IMR-90 (cell line): Measurements from ENCODE around the gene DEFB108B. TPM values are rescaled to one million over a fixed set of nuclear protein-coding genes. Genes with fewer than 3 reads are reported as not detected.
"Not testable (repeated sequence)": the region's sequence is repeated elsewhere in the genome, so short reads cannot be mapped to it uniquely, and the experiment has no call there.

Experiments used
- ATAC-seq: fragments of 200-7000 bp; cut with Tn5 transposase; 2 replicates; pipeline ENCODE4 v1.9.1; 2020; ENCODE audit warnings: low read depth, mild to moderate bottlenecking, moderate library complexity
- Bru-seq: library from RNA; stranded (reverse); fragments of 400-500 nt; gene quantifications from one replicate; lab custom pipeline; 2021; lab: Mats Ljungman, UMichigan
- BruChase-seq, 2 experiments: library from RNA; stranded (reverse); fragments of 400-500 nt; gene quantifications; one replicate each; lab custom pipeline; 2021; lab: Mats Ljungman, UMichigan
- BruUV-seq: library from RNA; stranded (reverse); fragments of 400-500 nt; replicated peaks from 2 replicates; lab custom pipeline; 2021; lab: Mats Ljungman, UMichigan
- CTCF ChIA-PET: fragments of 300-600 bp; formaldehyde crosslinking; extraction: SDS; loops from one replicate; lab custom pipeline; 2021; ENCODE audit warnings: antibody characterized with exemption; lab: Yijun Ruan, JAX
- POLR2A ChIA-PET: fragments of 300-600 bp; sonication (Branson Sonifier 250); formaldehyde crosslinking; loops from one replicate; lab custom pipeline; 2022; ENCODE audit warnings: antibody characterized with exemption; ENCODE audit not compliant: unreplicated experiment; lab: Charles Lee
- DNase-seq: peaks from one replicate; pipeline ENCODE4 v3.0.0; 2013
- H2AFZ ChIP-seq: replicated peaks from 2 replicates; pipeline ENCODE3; 2013; ENCODE audit warnings: low read length, mild to moderate bottlenecking; ENCODE audit not compliant: poor library complexity
- H2AK5ac ChIP-seq: 2 replicates; pipeline ENCODE4 v1.6.1; 2013; ENCODE audit warnings: low read depth, low read length, inconsistent platforms
- H2AK9ac ChIP-seq: replicated peaks from 2 replicates; pipeline ENCODE3; 2013; ENCODE audit warnings: mild to moderate bottlenecking, low read depth, low read length, moderate library complexity; ENCODE audit not compliant: poor library complexity
- H2BK120ac ChIP-seq: 2 replicates; pipeline ENCODE4 v1.6.1; 2013; ENCODE audit warnings: low read depth, low read length, inconsistent platforms
- H2BK15ac ChIP-seq: 3 replicates; pipeline ENCODE4 v1.6.1; 2013; ENCODE audit warnings: low read depth, low read length, inconsistent platforms
- H2BK20ac ChIP-seq: 2 replicates; pipeline ENCODE4 v1.6.1; 2013; ENCODE audit warnings: low read depth, mild to moderate bottlenecking, inconsistent platforms, low read length, moderate library complexity
- H2BK5ac ChIP-seq: 2 replicates; pipeline ENCODE4 v1.6.1; 2013; ENCODE audit warnings: mild to moderate bottlenecking, low read depth, low read length, inconsistent platforms; ENCODE audit not compliant: poor library complexity, severe bottlenecking
- H3K14ac ChIP-seq: replicated peaks from 2 replicates; pipeline ENCODE4 v1.6.1; 2013; ENCODE audit warnings: low read depth, low read length, inconsistent platforms
- H3K18ac ChIP-seq: 2 replicates; pipeline ENCODE4 v1.6.1; 2013; ENCODE audit warnings: low read depth, low read length, control low read depth
- H3K23ac ChIP-seq: 2 replicates; pipeline ENCODE4 v1.6.1; 2013; ENCODE audit warnings: low read depth, low read length, inconsistent platforms
- H3K27ac ChIP-seq: 2 replicates; pipeline ENCODE4 v1.5.1; 2013; ENCODE audit warnings: mild to moderate bottlenecking, control low read depth, low read length; ENCODE audit not compliant: insufficient read depth
- H3K27me3 ChIP-seq: 2 replicates; pipeline ENCODE4 v1.6.1; 2013; ENCODE audit warnings: low read length; ENCODE audit not compliant: control insufficient read depth, insufficient read depth
- H3K36me3 ChIP-seq: 2 replicates; pipeline ENCODE4 v1.6.1; 2013; ENCODE audit warnings: low read length, mixed read lengths; ENCODE audit not compliant: control insufficient read depth, insufficient read depth
- H3K4ac ChIP-seq: 2 replicates; pipeline ENCODE4 v1.6.1; 2013; ENCODE audit warnings: low read depth, low read length, inconsistent platforms
- H3K4me1 ChIP-seq: 2 replicates; pipeline ENCODE4 v1.6.1; 2013; ENCODE audit warnings: low read length, mixed read lengths; ENCODE audit not compliant: control insufficient read depth, insufficient read depth
- H3K4me2 ChIP-seq: 2 replicates; pipeline ENCODE4 v1.6.1; 2013; ENCODE audit warnings: low read depth, mild to moderate bottlenecking, control low read depth, low read length, moderate library complexity
- H3K4me3 ChIP-seq: 2 replicates; pipeline ENCODE4 v1.5.1; 2013; ENCODE audit warnings: low read depth, mild to moderate bottlenecking, control low read depth, low read length, moderate library complexity; ENCODE audit not compliant: insufficient read depth
- H3K56ac ChIP-seq: 2 replicates; pipeline ENCODE4 v1.6.1; 2013; ENCODE audit warnings: low read length, inconsistent platforms; ENCODE audit not compliant: insufficient read depth; ENCODE audit errors: extremely low read depth
- H3K79me1 ChIP-seq, 2 experiments: 2 replicates each; pipeline ENCODE4 v1.6.1; 2013; ENCODE audit warnings: low read length in 2 of 2, inconsistent platforms in 1 of 2, low read depth in 1 of 2
- H3K9ac ChIP-seq: 2 replicates; pipeline ENCODE4 v1.6.1; 2013; ENCODE audit warnings: low read depth, low read length, control low read depth
- H3K9me1 ChIP-seq: 2 replicates; pipeline ENCODE4 v1.6.1; 2013; ENCODE audit warnings: low read length, inconsistent platforms; ENCODE audit not compliant: insufficient read depth
- H3K9me3 ChIP-seq: 2 replicates; pipeline ENCODE4 v1.6.1; 2013; ENCODE audit warnings: low read length; ENCODE audit not compliant: control insufficient read depth, insufficient read depth
- H4K20me1 ChIP-seq: 2 replicates; pipeline ENCODE4 v1.6.1; 2013; ENCODE audit warnings: low read length, inconsistent platforms; ENCODE audit not compliant: insufficient read depth
- H4K5ac ChIP-seq: 2 replicates; pipeline ENCODE4 v1.6.1; 2013; ENCODE audit warnings: mild to moderate bottlenecking, low read depth, low read length, control low read depth
- H4K8ac ChIP-seq, 2 experiments: 2 replicates each; pipeline ENCODE4 v1.6.1; 2013; ENCODE audit warnings: low read depth in 2 of 2, low read length in 2 of 2, control low read depth in 1 of 2, inconsistent platforms in 1 of 2
- H4K91ac ChIP-seq: 2 replicates; pipeline ENCODE4 v1.6.1; 2013; ENCODE audit warnings: low read depth, low read length, inconsistent platforms; ENCODE audit not compliant: insufficient read depth
- WGBS, 2 experiments: methylation state at CpG; one replicate each; pipeline versions ENCODE4 v1.1.5 to v1.1.7; 2013; ENCODE audit warnings: missing lambda C conversion rate in 2 of 2; ENCODE audit not compliant: insufficient read length in 1 of 2; ENCODE audit errors: extremely low coverage in 2 of 2; 5-methylcytosine and 5-hydroxymethylcytosine counted together
- dilution Hi-C: fragments of 300-500 bp; cut with HindIII; formaldehyde crosslinking; loops from one replicate; pipeline ENCODE4 v1.14.3; 2018; ENCODE audit warnings: low sequenced_read_pairs; ENCODE audit not compliant: unreplicated experiment
- in situ Hi-C: fragments of 300-500 bp; cut with MboI; formaldehyde crosslinking; loops from 3 replicates; pipeline ENCODE4 v1.14.3; 2019; ENCODE audit warnings: low sequenced_read_pairs, inconsistent platforms, mixed read lengths
- intact Hi-C: fragments of 100-400 bp; cut with micrococcal nuclease; formaldehyde crosslinking; loops from 2 replicates; pipeline ENCODE4 v1.10.0; 2022
- long read RNA-seq: library from polyadenylated mRNA; unstranded; transcript quantifications from one replicate; pipeline ENCODE4 v2.0.0, GENCODE V29; 2021; ENCODE audit not compliant: unreplicated experiment
- polyA plus RNA-seq, 3 experiments: library from polyadenylated mRNA; depleted of rRNA; stranded (reverse); fragments of >200 nt; gene quantifications; 2 replicates each; pipeline ENCODE4 v1.2.3, GENCODE V29; 2012; ENCODE audit warnings: low replicate concordance in 1 of 3
- total RNA-seq: library from RNA; depleted of rRNA; stranded (reverse); fragments of >200 nt; gene quantifications from 2 replicates; pipeline ENCODE4 v1.2.3, GENCODE V29; 2012; rRNA removed

The DEFB108B gene, protein sequence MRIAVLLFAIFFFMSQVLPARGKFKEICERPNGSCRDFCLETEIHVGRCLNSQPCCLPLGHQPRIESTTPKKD
- not detected in 2 replicates for total RNA-seq
- polyA plus RNA-seq (2012; rRNA removed) = not detected in 2 replicates
- not detected in 2 replicates for polyA plus RNA-seq (2012; cell fraction: cytosol; rRNA removed)
- polyA plus RNA-seq (2012; cell fraction: nucleus; rRNA removed; ENCODE audit: low replicate concordance) = not detected in 2 replicates
- Bru-seq, nascent RNA = not detected
- not detected for BruChase-seq, experiment 1, labeled RNA remaining after a 6-hour chase
- percentile 13 among the genes with signal in this experiment for BruChase-seq, experiment 2, labeled RNA remaining after a 2-hour chase
- long read RNA-seq = 0 reads

DNA sequence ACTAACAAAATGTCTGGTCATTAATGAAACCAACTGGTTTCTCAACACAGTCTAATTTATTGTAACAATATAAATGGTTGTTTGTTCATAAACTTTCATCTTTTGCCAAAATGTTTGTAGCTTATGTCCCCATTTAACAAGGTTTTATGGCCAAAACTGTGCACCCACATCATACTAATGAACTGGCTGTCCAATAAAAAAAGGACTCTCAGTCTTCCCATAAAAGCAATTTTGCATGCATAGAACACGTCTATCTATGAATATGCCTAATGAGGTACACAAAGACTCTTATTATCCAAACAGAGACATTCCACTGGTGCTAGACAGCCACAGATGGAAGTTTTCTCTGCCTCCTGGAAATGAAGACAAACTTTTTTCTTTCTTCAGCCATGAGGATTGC lies at the start of gene DEFB108B:
Gene DEFB108B (plus strand): TSS at position 390 of the 400 bp plus-strand sequence. CDS start 0 bp downstream, at position 390.
- H4K20me1 ChIP-seq, intact Hi-C loops, H3K36me3 ChIP-seq, in situ Hi-C loops, H2AK9ac ChIP-seq, H3K4ac ChIP-seq, H4K5ac ChIP-seq, H3K79me1 ChIP-seq, CTCF ChIA-PET, H2AK5ac ChIP-seq, H4K8ac ChIP-seq, H3K18ac ChIP-seq, H3K23ac ChIP-seq, H3K4me1 ChIP-seq, H2BK20ac ChIP-seq, H2BK120ac ChIP-seq, H3K4me3 ChIP-seq, H3K9me3 ChIP-seq, ATAC-seq, BruUV-seq, H3K9me1 ChIP-seq, H2AFZ ChIP-seq, H4K91ac ChIP-seq, H3K27me3 ChIP-seq, H3K4me2 ChIP-seq, H3K27ac ChIP-seq, H3K56ac ChIP-seq, H2BK15ac ChIP-seq, H2BK5ac ChIP-seq, H3K14ac ChIP-seq, DNase-seq, POLR2A ChIA-PET, H3K9ac ChIP-seq, dilution Hi-C loops: not testable (repeated sequence)
- no CpG with 5 or more reads among the region's 1 CpG for WGBS, 2 experiments

DNA sequence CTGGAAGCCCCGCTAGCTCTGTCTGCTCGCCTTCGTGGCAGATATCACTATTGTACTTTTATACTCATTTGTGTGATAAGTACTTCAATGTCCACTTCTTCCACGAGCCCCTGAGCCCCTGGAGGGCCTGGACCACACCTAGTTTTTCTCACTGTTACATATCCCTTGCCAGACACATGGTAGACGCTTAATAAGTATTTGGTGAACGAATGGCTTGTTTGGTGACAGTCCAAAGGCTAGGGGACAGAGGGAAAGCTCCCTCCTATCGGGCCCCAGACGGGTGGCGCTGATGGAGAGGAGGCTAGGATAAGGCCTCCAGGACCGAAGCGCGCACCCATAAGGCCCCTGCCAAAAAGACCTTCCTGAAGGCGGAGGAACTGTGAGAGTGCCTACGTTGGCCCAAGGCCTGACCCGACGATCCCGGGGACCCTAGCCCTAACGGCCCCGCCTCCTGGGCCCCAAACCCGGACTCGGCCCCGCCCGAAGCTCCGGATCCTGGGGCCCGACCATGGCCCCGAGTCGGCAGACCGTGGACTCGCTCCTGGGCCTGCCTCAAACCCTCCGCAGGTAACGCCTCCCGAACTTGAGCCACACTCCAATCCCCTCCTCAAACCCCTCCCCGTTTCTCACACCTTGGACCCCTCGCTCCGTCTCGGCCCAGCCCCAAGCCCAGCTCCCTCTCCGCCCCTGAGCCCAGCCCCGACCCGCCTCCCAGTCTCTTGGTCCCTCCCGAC lies 46.7 kb upstream of the DEFB108B start:
- Histone ChIP-seq H4K5ac (peak overlapping the region; percentile 30; the same call in 1 of the 2 replicates), H3K9ac (peak overlapping the region; percentile 30; the same call in 1 of the 2 replicates), H3K27ac (peak overlapping the region; percentile 51)

More for the DNA sequence above, 46.7 kb upstream of the DEFB108B start:
- BruUV-seq, H3K9me1 ChIP-seq, H4K91ac ChIP-seq, H3K9me3 ChIP-seq, H3K23ac ChIP-seq, H3K27me3 ChIP-seq, H2AK5ac ChIP-seq, H3K56ac ChIP-seq, H2BK20ac ChIP-seq, POLR2A ChIA-PET, H4K20me1 ChIP-seq, CTCF ChIA-PET, H3K36me3 ChIP-seq, H3K14ac ChIP-seq, H2BK15ac ChIP-seq, H3K18ac ChIP-seq, H3K4me1 ChIP-seq, H3K79me1 ChIP-seq, H2AK9ac ChIP-seq, in situ Hi-C loops, dilution Hi-C loops, intact Hi-C loops: not testable (repeated sequence)
- Histone ChIP-seq H3K4me2 (peak overlapping the region; percentile 77), H4K8ac (peak overlapping the region in 1 of 2 experiments; percentile 90; a peak in 2 of 4 replicates), H2BK120ac (0 out of 2 replicates have a peak overlapping the region, but pooled peaks have one; percentile 23), H3K4me3 (peak overlapping the region; percentile 67), H2BK5ac (peak overlapping the region; percentile 37), H2AFZ (peak overlapping the region; percentile 75), H3K4ac (peak overlapping the region; percentile 72; the same call in 1 of the 2 replicates)
- ATAC-seq (peak; percentile 33), DNase-seq (peak; percentile 68)
- WGBS, 2 experiments = 8% methylated on average over 6 of the region's 40 CpGs; no CpG with 5 or more reads in 1 of the 2 experiments
